ENCODE data around the gene SYNDIG1.

Gene SYNDIG1

GRCh38 chr20:24699321-24700165 is 230.1 kb downstream of the SYNDIG1 start:
- DNase-seq: no peak

GRCh38 chr20:24700166-24700860 is 230.9 kb downstream of the SYNDIG1 start:
- DNase-seq: no peak

DNA sequence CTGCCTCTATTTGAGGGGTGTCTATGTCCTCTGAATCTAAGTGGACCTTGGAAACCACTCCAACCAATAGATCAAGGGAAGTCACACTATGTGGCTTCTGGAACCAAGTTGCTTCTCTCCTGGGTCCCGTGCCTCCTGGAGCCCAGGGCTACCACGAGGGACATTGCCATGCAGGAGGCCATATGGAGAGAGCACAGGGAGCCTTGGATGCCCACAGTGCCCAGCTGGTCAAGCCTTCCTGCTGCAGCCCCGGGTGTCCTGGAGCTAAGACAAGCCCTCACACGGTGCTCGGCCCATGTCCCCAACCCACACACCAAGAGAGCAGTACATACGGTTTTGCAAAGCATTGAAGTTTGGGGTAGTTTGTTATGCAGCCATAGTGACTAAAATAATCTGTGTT is 231.6 kb downstream of the SYNDIG1 start:
- no peak for DNase-seq

- no peak for DNase-seq
Observed at GRCh38 chr20:24701668-24702067, 232.2 kb downstream of the SYNDIG1 start.

- no peak for DNase-seq
Observed at GRCh38 chr20:24702501-24703283, 233.3 kb downstream of the SYNDIG1 start.

GRCh38 chr20:24703284-24703610 is 233.8 kb downstream of the SYNDIG1 start:
- DNase-seq: no peak

GRCh38 chr20:24704899-24705298 is 235.5 kb downstream of the SYNDIG1 start:
- DNase-seq: no peak

DNA sequence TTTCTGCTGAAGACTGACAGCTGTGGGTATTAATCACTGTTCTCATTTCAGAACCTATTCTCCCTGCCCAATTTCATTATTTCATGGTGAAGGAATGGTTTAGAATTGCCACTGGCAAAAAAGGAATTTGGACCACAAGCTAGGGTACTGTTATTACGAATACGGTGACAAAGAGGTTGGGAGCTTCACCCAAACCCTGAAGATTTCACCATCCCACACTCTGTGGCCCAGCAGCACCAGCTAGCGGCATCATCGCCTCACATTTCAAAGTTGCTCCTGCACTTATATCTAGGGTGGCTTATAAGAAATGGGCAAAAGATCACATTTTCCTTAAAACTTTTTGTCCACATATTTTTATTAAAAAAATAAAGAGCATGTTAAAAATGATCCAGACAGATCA is 236.1 kb downstream of the SYNDIG1 start:
- DNase-seq: no peak

GRCh38 chr20:24708411-24709295 is 239.2 kb downstream of the SYNDIG1 start:
- no peak for DNase-seq

Data from NCI-H774 (cell line).